ENCODE results near the gene ZBTB48. TPM values are rescaled to one million over a fixed set of nuclear protein-coding genes. Genes with fewer than 3 reads are reported as not detected.

The ZBTB48 gene
- total RNA-seq, 2 donors from 2014 or later = 28.2 to 31.0 TPM

GRCh38 chr1:6627031-6627430 lies 47.2 kb downstream of the ZBTB48 start:
- H3K27ac Mint-ChIP-seq = no peak overlapping the region
- no peaks in the 10 kb centered on the region for H3K27me3 ChIP-seq (ENCODE audit: control insufficient read depth, insufficient read depth, low read length, poor library complexity, severe bottlenecking)
- H3K4me1 Mint-ChIP-seq = no peaks in the 10 kb centered on the region
- peaks cover 57% of the 10 kb centered on the region for H3K36me3 ChIP-seq (ENCODE audit: control insufficient read depth, insufficient read depth, low read length)
- no peak for TF ChIP-seq CTCF (conservative IDR thresholded peaks at IDR 0.05)
- H3K4me1 ChIP-seq (ENCODE audit: control insufficient read depth, insufficient read depth, low read length) = no peaks in the 10 kb centered on the region
- DNase-seq = no peak
- H3K27me3 Mint-ChIP-seq (ENCODE audit: insufficient read depth) = no peaks in the 10 kb centered on the region
- H3K4me3 ChIP-seq (ENCODE audit: low read length) = no peak overlapping the region
- no peak overlapping the region for H3K9ac ChIP-seq (ENCODE audit: extremely low read depth, low read length, poor library complexity, severe bottlenecking)
- H3K27ac ChIP-seq (ENCODE audit: low read depth, low read length) = no peak overlapping the region
- H3K9me3 Mint-ChIP-seq = peaks cover 4% of the 10 kb centered on the region
- WGBS, 2 experiments (ENCODE audit: insufficient coverage in 1 of 2, insufficient read length in 1 of 2) = 97 to 100% methylated on average over 4 to 9 of the region's 9 CpGs
- peak overlapping the region; percentile 76 for H3K4me3 Mint-ChIP-seq
- H3K9me3 ChIP-seq (ENCODE audit: control insufficient read depth, low read length) = no peaks in the 10 kb centered on the region
- H3K36me3 Mint-ChIP-seq (ENCODE audit: low read depth) = peaks cover 57% of the 10 kb centered on the region

- no peak overlapping the region for H3K4me3 ChIP-seq (ENCODE audit: low read length)
- no peaks in the 10 kb centered on the region for H3K27me3 ChIP-seq (ENCODE audit: control insufficient read depth, insufficient read depth, low read length, poor library complexity, severe bottlenecking)
- H3K27ac ChIP-seq (ENCODE audit: low read depth, low read length) = no peak overlapping the region
- Mint-ChIP-seq H3K9me3 (peaks cover 4% of the 10 kb centered on the region), H3K27me3 (ENCODE audit: insufficient read depth) (no peaks in the 10 kb centered on the region), H3K36me3 (ENCODE audit: low read depth) (peaks cover 54% of the 10 kb centered on the region), H3K27ac (peak overlapping the region; percentile 7), H3K4me1 (no peaks in the 10 kb centered on the region), H3K4me3 (no peak overlapping the region)
- no peak overlapping the region for H3K9ac ChIP-seq (ENCODE audit: extremely low read depth, low read length, poor library complexity, severe bottlenecking)
- no peak for DNase-seq
- no peaks in the 10 kb centered on the region for H3K4me1 ChIP-seq (ENCODE audit: control insufficient read depth, insufficient read depth, low read length)
- no peak for TF ChIP-seq CTCF (conservative IDR thresholded peaks at IDR 0.05)
- 93 to 96% methylated on average over 21 of the region's 21 CpGs for WGBS, 2 experiments (ENCODE audit: insufficient coverage in 1 of 2, insufficient read length in 1 of 2)
- H3K9me3 ChIP-seq (ENCODE audit: control insufficient read depth, low read length) = no peaks in the 10 kb centered on the region
- H3K36me3 ChIP-seq (ENCODE audit: control insufficient read depth, insufficient read depth, low read length) = peaks cover 53% of the 10 kb centered on the region
Measured at GRCh38 chr1:6627841-6628545, 48.2 kb downstream of the ZBTB48 start.

- 90 to 96% methylated on average over 1 to 12 of the region's 12 CpGs for WGBS, 2 experiments (ENCODE audit: insufficient coverage in 1 of 2, insufficient read length in 1 of 2)
- no peak overlapping the region for H3K9ac ChIP-seq (ENCODE audit: extremely low read depth, low read length, poor library complexity, severe bottlenecking)
- H3K9me3 ChIP-seq (ENCODE audit: control insufficient read depth, low read length) = no peaks in the 10 kb centered on the region
- H3K4me1 Mint-ChIP-seq = no peaks in the 10 kb centered on the region
- DNase-seq = no peak
- no peak for TF ChIP-seq CTCF (conservative IDR thresholded peaks at IDR 0.05)
- no peak overlapping the region for H3K4me3 ChIP-seq (ENCODE audit: low read length)
- no peaks in the 10 kb centered on the region for H3K27me3 ChIP-seq (ENCODE audit: control insufficient read depth, insufficient read depth, low read length, poor library complexity, severe bottlenecking)
- H3K4me3 Mint-ChIP-seq = no peak overlapping the region
- no peaks in the 10 kb centered on the region for H3K4me1 ChIP-seq (ENCODE audit: control insufficient read depth, insufficient read depth, low read length)
- no peak overlapping the region for H3K27ac ChIP-seq (ENCODE audit: low read depth, low read length)
- H3K27me3 Mint-ChIP-seq (ENCODE audit: insufficient read depth) = no peaks in the 10 kb centered on the region
- H3K36me3 Mint-ChIP-seq (ENCODE audit: low read depth) = peaks cover 54% of the 10 kb centered on the region
- no peaks in the 10 kb centered on the region for H3K9me3 Mint-ChIP-seq
- H3K27ac Mint-ChIP-seq = no peak overlapping the region
- peaks cover 52% of the 10 kb centered on the region for H3K36me3 ChIP-seq (ENCODE audit: control insufficient read depth, insufficient read depth, low read length)
Measured at GRCh38 chr1:6628971-6629479, 49.2 kb downstream of the ZBTB48 start.

Measured in endodermal cell (in vitro differentiated cells).